GM23338 (cell line): ENCODE results near the gene EXOC3L1. TPM values are rescaled to one million over a fixed set of nuclear protein-coding genes. Genes with fewer than 3 reads are reported as not detected.

ENCODE experiments used
- ATAC-seq: fragments of 200-7000 bp; cut with Tn5 transposase; 3 replicates; pipeline ENCODE4 v1.9.1; 2020
- DNase-seq: peaks from one replicate; pipeline ENCODE4 v3.0.0-alpha.2; 2015; ENCODE audit warnings: low spot score
- H2AFZ ChIP-seq: fragments of 200-600 bp; sonication (generic); 2 replicates; pipeline ENCODE4 v1.8.0; 2016; ENCODE audit warnings: antibody characterized with exemption, mild to moderate bottlenecking, moderate library complexity
- H3F3A ChIP-seq: fragments of 200-600 bp; sonication (generic); replicated peaks from 2 replicates; pipeline ENCODE4 v1.8.0; 2017; ENCODE audit warnings: antibody characterized with exemption, mixed run types, low read depth
- H3K27ac ChIP-seq: fragments of 200-600 bp; sonication (generic); 2 replicates; pipeline ENCODE4 v1.6.1; 2016; ENCODE audit warnings: low read depth
- H3K27me3 ChIP-seq: fragments of 200-600 bp; sonication (generic); 2 replicates; pipeline ENCODE4 v1.8.0; 2016; ENCODE audit warnings: mild to moderate bottlenecking, mixed run types, moderate library complexity; ENCODE audit not compliant: insufficient read depth
- H3K36me3 ChIP-seq: fragments of 200-600 bp; sonication (generic); 2 replicates; pipeline ENCODE4 v1.8.0; 2016; ENCODE audit warnings: mild to moderate bottlenecking; ENCODE audit not compliant: insufficient read depth
- H3K4me1 ChIP-seq: fragments of 200-600 bp; sonication (generic); 2 replicates; pipeline ENCODE4 v1.8.0; 2016; ENCODE audit warnings: mild to moderate bottlenecking, moderate library complexity; ENCODE audit not compliant: insufficient read depth
- H3K4me2 ChIP-seq: fragments of 200-600 bp; sonication (generic); 2 replicates; pipeline ENCODE4 v1.7.1; 2017; ENCODE audit warnings: mixed run types
- H3K4me3 ChIP-seq: fragments of 200-600 bp; sonication (generic); 2 replicates; pipeline ENCODE4 v1.6.1; 2016; ENCODE audit warnings: mixed run types
- H3K79me2 ChIP-seq: fragments of 200-600 bp; sonication (generic); replicated peaks from 2 replicates; pipeline ENCODE4 v1.8.0; 2017; ENCODE audit warnings: mild to moderate bottlenecking; ENCODE audit not compliant: insufficient read depth
- H3K9me2 ChIP-seq: fragments of 200-600 bp; sonication (generic); 2 replicates; pipeline ENCODE4 v1.8.0; 2017; ENCODE audit not compliant: insufficient read depth
- H4K20me1 ChIP-seq: fragments of 200-600 bp; sonication (generic); replicated peaks from 2 replicates; pipeline ENCODE4 v1.8.0; 2017; ENCODE audit warnings: mild to moderate bottlenecking; ENCODE audit not compliant: insufficient read depth
- H3K27ac Mint-ChIP-seq: 2 replicates; pipeline ENCODE4 v1.8.0; 2020; ENCODE audit warnings: inconsistent platforms, mild to moderate bottlenecking, moderate library complexity, mixed read lengths
- H3K27me3 Mint-ChIP-seq: 3 replicates; pipeline ENCODE4 v1.8.0; 2022; ENCODE audit warnings: low read depth, mild to moderate bottlenecking, moderate library complexity, mixed read lengths, inconsistent platforms; ENCODE audit not compliant: insufficient read depth, poor library complexity
- H3K36me3 Mint-ChIP-seq: 3 replicates; pipeline ENCODE4 v1.8.0; 2021; ENCODE audit warnings: low read depth, mild to moderate bottlenecking, inconsistent platforms, moderate library complexity, mixed read lengths
- H3K4me1 Mint-ChIP-seq: 3 replicates; pipeline ENCODE4 v1.8.0; 2020; ENCODE audit warnings: mild to moderate bottlenecking, inconsistent platforms, mixed read lengths
- H3K4me3 Mint-ChIP-seq: 3 replicates; pipeline ENCODE4 v1.8.0; 2021; ENCODE audit warnings: moderate library complexity, mild to moderate bottlenecking, inconsistent platforms, mixed read lengths
- H3K9me3 Mint-ChIP-seq: 3 replicates; pipeline ENCODE4 v1.8.0; 2020; ENCODE audit warnings: moderate library complexity, mild to moderate bottlenecking, inconsistent platforms, mixed read lengths
- CREB1 ChIP-seq: fragments of 250-450 bp; sonication (Bioruptor Pico); IDR thresholded peaks from 2 replicates; pipeline ENCODE4 v1.5.0; 2020; ENCODE audit warnings: low read depth, mild to moderate bottlenecking, moderate library complexity
- EZH2 ChIP-seq: fragments of 200-600 bp; sonication (generic); IDR thresholded peaks from one replicate; pipeline ENCODE4 v1.8.0; 2017; ENCODE audit warnings: antibody characterized with exemption, mild to moderate bottlenecking, low read depth; ENCODE audit not compliant: unreplicated experiment
- EZH2phosphoT487 ChIP-seq: fragments of 200-600 bp; sonication (generic); IDR thresholded peaks from one replicate; pipeline ENCODE4 v1.8.1; 2018; ENCODE audit warnings: antibody characterized with exemption; ENCODE audit not compliant: unreplicated experiment
- JUNB ChIP-seq: IDR thresholded peaks from one replicate; pipeline ENCODE4 v1.6.1; 2016; ENCODE audit warnings: antibody characterized with exemption; ENCODE audit not compliant: unreplicated experiment
- POLR2AphosphoS5 ChIP-seq: IDR thresholded peaks from 2 replicates; pipeline ENCODE4 v1.6.1; 2016; ENCODE audit warnings: antibody characterized with exemption, low read depth
- REST ChIP-seq: IDR thresholded peaks from one replicate; pipeline ENCODE4 v1.6.1; 2018; ENCODE audit warnings: antibody characterized with exemption; ENCODE audit not compliant: unreplicated experiment
- ZNF114 ChIP-seq: fragments of 250-450 bp; sonication (Bioruptor Pico); IDR thresholded peaks from 2 replicates; pipeline ENCODE4 v1.5.0; 2020; ENCODE audit warnings: mild to moderate bottlenecking, moderate library complexity
- ZNF331 ChIP-seq: fragments of 250-450 bp; sonication (Bioruptor Pico); IDR thresholded peaks from 2 replicates; pipeline ENCODE4 v1.5.0; 2020; ENCODE audit warnings: low read depth, mild to moderate bottlenecking, moderate library complexity
- polyA plus RNA-seq: library from polyadenylated mRNA; unstranded; fragments of >200 nt; fragmentation: Nextera tagmentation; extraction: Ambion mirVana; gene quantifications from 2 replicates; pipeline ENCODE4 v1.2.1, GENCODE V29; 2016
- total RNA-seq: library from RNA; depleted of rRNA; stranded (reverse); fragments of >200 nt; shearing (Covaris generic); gene quantifications from 2 replicates; pipeline ENCODE4 v1.2.3, GENCODE V29; 2014
- TF ChIP-seq, protein P1 (sequence below): fragments of 250-450 bp; sonication (Bioruptor Pico); IDR thresholded peaks from 2 replicates; pipeline ENCODE4 v1.5.0; 2020; ENCODE audit warnings: mild to moderate bottlenecking, moderate library complexity
- TF ChIP-seq, protein P2 (sequence below), 2 experiments: fragments of 200-600 bp in 1 of 2; sonication (generic) in 1 of 2; conservative IDR thresholded peaks; 2 replicates each; pipeline versions ENCODE4 v1.5.1 to v1.6.1; 2016 to 2017; ENCODE audit warnings: antibody characterized with exemption in 2 of 2, low read depth in 2 of 2, mild to moderate bottlenecking in 2 of 2, moderate library complexity in 1 of 2

EXOC3L1 gene
- total and polyA plus RNA-seq, 2 experiments from 2014 or later: 1.1 to 2.3 TPM

GRCh38 chr16:67212766-67213165, 22.8 kb upstream of the EXOC3L1 start (continued):
- TF ChIP-seq, protein P1, sequence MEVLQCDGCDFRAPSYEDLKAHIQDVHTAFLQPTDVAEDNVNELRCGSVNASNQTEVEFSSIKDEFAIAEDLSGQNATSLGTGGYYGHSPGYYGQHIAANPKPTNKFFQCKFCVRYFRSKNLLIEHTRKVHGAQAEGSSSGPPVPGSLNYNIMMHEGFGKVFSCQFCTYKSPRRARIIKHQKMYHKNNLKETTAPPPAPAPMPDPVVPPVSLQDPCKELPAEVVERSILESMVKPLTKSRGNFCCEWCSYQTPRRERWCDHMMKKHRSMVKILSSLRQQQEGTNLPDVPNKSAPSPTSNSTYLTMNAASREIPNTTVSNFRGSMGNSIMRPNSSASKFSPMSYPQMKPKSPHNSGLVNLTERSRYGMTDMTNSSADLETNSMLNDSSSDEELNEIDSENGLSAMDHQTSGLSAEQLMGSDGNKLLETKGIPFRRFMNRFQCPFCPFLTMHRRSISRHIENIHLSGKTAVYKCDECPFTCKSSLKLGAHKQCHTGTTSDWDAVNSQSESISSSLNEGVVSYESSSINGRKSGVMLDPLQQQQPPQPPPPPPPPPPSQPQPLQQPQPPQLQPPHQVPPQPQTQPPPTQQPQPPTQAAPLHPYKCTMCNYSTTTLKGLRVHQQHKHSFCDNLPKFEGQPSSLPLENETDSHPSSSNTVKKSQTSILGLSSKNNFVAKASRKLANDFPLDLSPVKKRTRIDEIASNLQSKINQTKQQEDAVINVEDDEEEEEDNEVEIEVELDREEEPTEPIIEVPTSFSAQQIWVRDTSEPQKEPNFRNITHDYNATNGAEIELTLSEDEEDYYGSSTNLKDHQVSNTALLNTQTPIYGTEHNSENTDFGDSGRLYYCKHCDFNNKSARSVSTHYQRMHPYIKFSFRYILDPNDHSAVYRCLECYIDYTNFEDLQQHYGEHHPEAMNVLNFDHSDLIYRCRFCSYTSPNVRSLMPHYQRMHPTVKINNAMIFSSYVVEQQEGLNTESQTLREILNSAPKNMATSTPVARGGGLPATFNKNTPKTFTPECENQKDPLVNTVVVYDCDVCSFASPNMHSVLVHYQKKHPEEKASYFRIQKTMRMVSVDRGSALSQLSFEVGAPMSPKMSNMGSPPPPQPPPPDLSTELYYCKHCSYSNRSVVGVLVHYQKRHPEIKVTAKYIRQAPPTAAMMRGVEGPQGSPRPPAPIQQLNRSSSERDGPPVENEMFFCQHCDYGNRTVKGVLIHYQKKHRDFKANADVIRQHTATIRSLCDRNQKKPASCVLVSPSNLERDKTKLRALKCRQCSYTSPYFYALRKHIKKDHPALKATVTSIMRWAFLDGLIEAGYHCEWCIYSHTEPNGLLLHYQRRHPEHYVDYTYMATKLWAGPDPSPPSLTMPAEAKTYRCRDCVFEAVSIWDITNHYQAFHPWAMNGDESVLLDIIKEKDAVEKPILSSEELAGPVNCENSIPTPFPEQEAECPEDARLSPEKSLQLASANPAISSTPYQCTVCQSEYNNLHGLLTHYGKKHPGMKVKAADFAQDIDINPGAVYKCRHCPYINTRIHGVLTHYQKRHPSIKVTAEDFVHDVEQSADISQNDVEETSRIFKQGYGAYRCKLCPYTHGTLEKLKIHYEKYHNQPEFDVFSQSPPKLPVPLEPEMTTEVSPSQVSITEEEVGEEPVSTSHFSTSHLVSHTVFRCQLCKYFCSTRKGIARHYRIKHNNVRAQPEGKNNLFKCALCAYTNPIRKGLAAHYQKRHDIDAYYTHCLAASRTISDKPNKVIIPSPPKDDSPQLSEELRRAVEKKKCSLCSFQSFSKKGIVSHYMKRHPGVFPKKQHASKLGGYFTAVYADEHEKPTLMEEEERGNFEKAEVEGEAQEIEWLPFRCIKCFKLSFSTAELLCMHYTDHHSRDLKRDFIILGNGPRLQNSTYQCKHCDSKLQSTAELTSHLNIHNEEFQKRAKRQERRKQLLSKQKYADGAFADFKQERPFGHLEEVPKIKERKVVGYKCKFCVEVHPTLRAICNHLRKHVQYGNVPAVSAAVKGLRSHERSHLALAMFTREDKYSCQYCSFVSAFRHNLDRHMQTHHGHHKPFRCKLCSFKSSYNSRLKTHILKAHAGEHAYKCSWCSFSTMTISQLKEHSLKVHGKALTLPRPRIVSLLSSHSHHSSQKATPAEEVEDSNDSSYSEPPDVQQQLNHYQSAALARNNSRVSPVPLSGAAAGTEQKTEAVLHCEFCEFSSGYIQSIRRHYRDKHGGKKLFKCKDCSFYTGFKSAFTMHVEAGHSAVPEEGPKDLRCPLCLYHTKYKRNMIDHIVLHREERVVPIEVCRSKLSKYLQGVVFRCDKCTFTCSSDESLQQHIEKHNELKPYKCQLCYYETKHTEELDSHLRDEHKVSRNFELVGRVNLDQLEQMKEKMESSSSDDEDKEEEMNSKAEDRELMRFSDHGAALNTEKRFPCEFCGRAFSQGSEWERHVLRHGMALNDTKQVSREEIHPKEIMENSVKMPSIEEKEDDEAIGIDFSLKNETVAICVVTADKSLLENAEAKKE (CRISPR knock-in tag): no peak
- TF ChIP-seq EZH2phosphoT487 (no peak), POLR2AphosphoS5 (no peak), ZNF331 (no peak)

DNA sequence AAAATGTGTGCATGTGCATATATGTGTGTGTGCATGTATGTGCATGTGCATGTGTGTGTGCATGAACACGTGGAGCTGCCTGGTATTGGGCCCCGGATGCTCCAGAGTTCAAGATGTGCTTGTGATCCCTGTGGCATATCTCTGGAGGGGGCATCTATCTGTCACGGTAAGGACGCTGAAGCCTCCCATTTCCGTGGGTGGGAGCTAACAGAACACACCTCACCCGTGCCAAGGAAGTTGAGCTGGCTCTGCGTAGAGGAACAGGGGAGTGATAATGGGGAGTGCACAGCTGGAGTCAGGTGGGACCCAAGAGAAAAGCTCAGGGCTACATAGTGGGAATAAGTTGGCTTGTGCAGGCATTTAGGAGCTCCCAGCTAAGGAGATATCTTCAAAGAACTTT, 21.7 kb upstream of the EXOC3L1 start:
- no peak overlapping the region for H3K27ac Mint-ChIP-seq
- no peak for TF ChIP-seq JUNB
- TF ChIP-seq CREB1 (CRISPR knock-in tag): no peak
- TF ChIP-seq ZNF114 (CRISPR knock-in tag): no peak
- TF ChIP-seq REST: no peak
- TF ChIP-seq, protein P2, sequence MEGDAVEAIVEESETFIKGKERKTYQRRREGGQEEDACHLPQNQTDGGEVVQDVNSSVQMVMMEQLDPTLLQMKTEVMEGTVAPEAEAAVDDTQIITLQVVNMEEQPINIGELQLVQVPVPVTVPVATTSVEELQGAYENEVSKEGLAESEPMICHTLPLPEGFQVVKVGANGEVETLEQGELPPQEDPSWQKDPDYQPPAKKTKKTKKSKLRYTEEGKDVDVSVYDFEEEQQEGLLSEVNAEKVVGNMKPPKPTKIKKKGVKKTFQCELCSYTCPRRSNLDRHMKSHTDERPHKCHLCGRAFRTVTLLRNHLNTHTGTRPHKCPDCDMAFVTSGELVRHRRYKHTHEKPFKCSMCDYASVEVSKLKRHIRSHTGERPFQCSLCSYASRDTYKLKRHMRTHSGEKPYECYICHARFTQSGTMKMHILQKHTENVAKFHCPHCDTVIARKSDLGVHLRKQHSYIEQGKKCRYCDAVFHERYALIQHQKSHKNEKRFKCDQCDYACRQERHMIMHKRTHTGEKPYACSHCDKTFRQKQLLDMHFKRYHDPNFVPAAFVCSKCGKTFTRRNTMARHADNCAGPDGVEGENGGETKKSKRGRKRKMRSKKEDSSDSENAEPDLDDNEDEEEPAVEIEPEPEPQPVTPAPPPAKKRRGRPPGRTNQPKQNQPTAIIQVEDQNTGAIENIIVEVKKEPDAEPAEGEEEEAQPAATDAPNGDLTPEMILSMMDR (conservative IDR thresholded peaks at IDR 0.05; ENCODE audit: low read depth in 2 of 2): no peak
- TF ChIP-seq EZH2: no peak
- no peak for TF ChIP-seq EZH2phosphoT487

More for the DNA sequence above, 21.7 kb upstream of the EXOC3L1 start:
- Mint-ChIP-seq H3K36me3 (no peaks in the 10 kb centered on the region), H3K9me3 (no peaks in the 10 kb centered on the region), H3K4me3 (no peak overlapping the region), H3K4me1 (peaks cover 7% of the 10 kb centered on the region), H3K27me3 (peaks cover 17% of the 10 kb centered on the region)
- H3K79me2 ChIP-seq: no peaks in the 10 kb centered on the region
- H3K36me3 ChIP-seq: no peaks in the 10 kb centered on the region
- H3K9me2 ChIP-seq: no peaks in the 10 kb centered on the region
- no peaks in the 10 kb centered on the region; the same call in 1 of the 2 replicates for H4K20me1 ChIP-seq
- H3F3A ChIP-seq: no peaks in the 10 kb centered on the region
- H3K4me3 ChIP-seq: no peak overlapping the region
- no peaks in the 10 kb centered on the region for H3K4me1 ChIP-seq
- H2AFZ ChIP-seq: no peak overlapping the region
- no peak overlapping the region for H3K27ac ChIP-seq
- H3K27me3 ChIP-seq: no peaks in the 10 kb centered on the region
- no peak overlapping the region for H3K4me2 ChIP-seq
- ATAC-seq (no peak), DNase-seq (no peak)
